Limb (tissue), 2 donors: ENCODE measurements around the gene RAP1GDS1.
"Not testable (repeated sequence)": the region's sequence is repeated elsewhere in the genome, so short reads cannot be mapped to it uniquely, and the experiment has no call there.

ENCODE experiments used
- DNase-seq, 2 donors: peaks; one replicate each; pipeline ENCODE4 v3.0.0-alpha.2; 2016; ENCODE audit errors: extremely low spot score in 2 of 2

RAP1GDS1 gene

GRCh38 chr4:98287328-98287727 lies 26.1 kb downstream of the RAP1GDS1 start:
- no peak for DNase-seq

- not testable (repeated sequence) for DNase-seq
These were observed 27.5 kb downstream of the RAP1GDS1 start for GRCh38 chr4:98288671-98289070.

GRCh38 chr4:98289375-98289774 lies 28.2 kb downstream of the RAP1GDS1 start:
- no peak for DNase-seq

- no peak for DNase-seq
These were observed 29.3 kb downstream of the RAP1GDS1 start for GRCh38 chr4:98290511-98290910.

- DNase-seq = no peak
These were observed 32.1 kb downstream of the RAP1GDS1 start for GRCh38 chr4:98293104-98293887.

- DNase-seq = no peak
These were observed 36.8 kb downstream of the RAP1GDS1 start for GRCh38 chr4:98298022-98298421.

GRCh38 chr4:98300706-98301105 lies 39.5 kb downstream of the RAP1GDS1 start:
- DNase-seq = no peak

- DNase-seq = no peak
These were observed 44.4 kb downstream of the RAP1GDS1 start for GRCh38 chr4:98305576-98305975.

- no peak for DNase-seq
These were observed 49.7 kb downstream of the RAP1GDS1 start for GRCh38 chr4:98310867-98311266.

GRCh38 chr4:98311656-98312055 lies 50.5 kb downstream of the RAP1GDS1 start:
- no peak for DNase-seq

GRCh38 chr4:98314791-98315565 lies 53.8 kb downstream of the RAP1GDS1 start:
- no peak for DNase-seq

- DNase-seq = no peak
These were observed 57.3 kb downstream of the RAP1GDS1 start for GRCh38 chr4:98318521-98318920.

- no peak for DNase-seq
These were observed 57.8 kb downstream of the RAP1GDS1 start for GRCh38 chr4:98319021-98319420.

GRCh38 chr4:98326168-98326567 lies 65.0 kb downstream of the RAP1GDS1 start:
- no peak for DNase-seq

- no peak for DNase-seq
These were observed 66.5 kb downstream of the RAP1GDS1 start for GRCh38 chr4:98327694-98328093.

- DNase-seq = not testable (repeated sequence)
These were observed 68.9 kb downstream of the RAP1GDS1 start for GRCh38 chr4:98329879-98330640.

- no peak for DNase-seq
These were observed 70.8 kb downstream of the RAP1GDS1 start for GRCh38 chr4:98332017-98332416.

GRCh38 chr4:98334461-98334860 lies 73.3 kb downstream of the RAP1GDS1 start:
- no peak for DNase-seq

GRCh38 chr4:98338761-98339438 lies 77.7 kb downstream of the RAP1GDS1 start:
- no peak for DNase-seq

- DNase-seq = no peak
These were observed 80.1 kb downstream of the RAP1GDS1 start for GRCh38 chr4:98341309-98341708.

- no peak for DNase-seq
These were observed 82.4 kb downstream of the RAP1GDS1 start for GRCh38 chr4:98343626-98344025.
